ENCODE measurements around the gene DIS3L2.
A peak's percentile ranks its signal among the peaks of the same experiment; 100 is the strongest.
"Not testable (repeated sequence)": the region's sequence is repeated elsewhere in the genome, so short reads cannot be mapped to it uniquely, and the experiment has no call there.

The DIS3L2 gene

GRCh38 chr2:232367591-232368233 lies 406.2 kb downstream of the DIS3L2 start:
- no peak for DNase-seq (ENCODE audit: low read depth)
- no peak overlapping the region for H3K4me3 ChIP-seq (ENCODE audit: low read length)
- no peak for TF ChIP-seq CTCF (IDR thresholded peaks at IDR 0.05; ENCODE audit: insufficient read depth, low read depth, low read length, missing control alignments)

- no peak overlapping the region for H3K4me3 ChIP-seq (ENCODE audit: low read length)
- peak; percentile 52 for DNase-seq (ENCODE audit: low read depth)
- TF ChIP-seq CTCF (IDR thresholded peaks at IDR 0.05; ENCODE audit: insufficient read depth, low read depth, low read length, missing control alignments): no peak
Measured at GRCh38 chr2:232368311-232368731, 406.8 kb downstream of the DIS3L2 start.

- no peak for DNase-seq (ENCODE audit: low read depth)
- TF ChIP-seq CTCF (IDR thresholded peaks at IDR 0.05; ENCODE audit: insufficient read depth, low read depth, low read length, missing control alignments): no peak
- H3K4me3 ChIP-seq (ENCODE audit: low read length): no peak overlapping the region
Measured at GRCh38 chr2:232369126-232369951, 407.8 kb downstream of the DIS3L2 start.

- not testable (repeated sequence) for H3K4me3 ChIP-seq (ENCODE audit: low read length); DNase-seq (ENCODE audit: low read depth)
Measured at GRCh38 chr2:232370007-232370406, 408.5 kb downstream of the DIS3L2 start.

GRCh38 chr2:232372231-232373208 lies 411.0 kb downstream of the DIS3L2 start:
- no peak overlapping the region for H3K4me3 ChIP-seq (ENCODE audit: low read length)
- peak; percentile 70 for DNase-seq (ENCODE audit: low read depth)
- no peak for TF ChIP-seq CTCF (IDR thresholded peaks at IDR 0.05; ENCODE audit: insufficient read depth, low read depth, low read length, missing control alignments)

GRCh38 chr2:232374356-232374755 lies 412.8 kb downstream of the DIS3L2 start:
- no peak for TF ChIP-seq CTCF (IDR thresholded peaks at IDR 0.05; ENCODE audit: insufficient read depth, low read depth, low read length, missing control alignments)
- DNase-seq (ENCODE audit: low read depth): no peak
- H3K4me3 ChIP-seq (ENCODE audit: low read length): no peak overlapping the region

- no peak for DNase-seq (ENCODE audit: low read depth)
- TF ChIP-seq CTCF (IDR thresholded peaks at IDR 0.05; ENCODE audit: insufficient read depth, low read depth, low read length, missing control alignments): no peak
Measured at GRCh38 chr2:232375164-232375563, 413.7 kb downstream of the DIS3L2 start.

More at GRCh38 chr2:232375164-232375563, 413.7 kb downstream of the DIS3L2 start:
- no peak overlapping the region for H3K4me3 ChIP-seq (ENCODE audit: low read length)
